ENCODE measurements around the gene HPD.

GRCh38 chr12:121849211-121849610, 9.4 kb downstream of the HPD start:
- TF ChIP-seq POLR2A (IDR thresholded peaks at IDR 0.05): no peak
- TF ChIP-seq CTCF (IDR thresholded peaks at IDR 0.05 in 4 of 5, conservative IDR thresholded peaks at IDR 0.05 in 1 of 5): no peak
